ENCODE measurements around the gene P2RY6. TPM values are rescaled to one million over a fixed set of nuclear protein-coding genes. Genes with fewer than 3 reads are reported as not detected.
A peak's percentile ranks its signal among the peaks of the same experiment; 100 is the strongest.

Gene P2RY6
- total RNA-seq, 1 experiment from 2014 or later: 0.17 TPM

DNA sequence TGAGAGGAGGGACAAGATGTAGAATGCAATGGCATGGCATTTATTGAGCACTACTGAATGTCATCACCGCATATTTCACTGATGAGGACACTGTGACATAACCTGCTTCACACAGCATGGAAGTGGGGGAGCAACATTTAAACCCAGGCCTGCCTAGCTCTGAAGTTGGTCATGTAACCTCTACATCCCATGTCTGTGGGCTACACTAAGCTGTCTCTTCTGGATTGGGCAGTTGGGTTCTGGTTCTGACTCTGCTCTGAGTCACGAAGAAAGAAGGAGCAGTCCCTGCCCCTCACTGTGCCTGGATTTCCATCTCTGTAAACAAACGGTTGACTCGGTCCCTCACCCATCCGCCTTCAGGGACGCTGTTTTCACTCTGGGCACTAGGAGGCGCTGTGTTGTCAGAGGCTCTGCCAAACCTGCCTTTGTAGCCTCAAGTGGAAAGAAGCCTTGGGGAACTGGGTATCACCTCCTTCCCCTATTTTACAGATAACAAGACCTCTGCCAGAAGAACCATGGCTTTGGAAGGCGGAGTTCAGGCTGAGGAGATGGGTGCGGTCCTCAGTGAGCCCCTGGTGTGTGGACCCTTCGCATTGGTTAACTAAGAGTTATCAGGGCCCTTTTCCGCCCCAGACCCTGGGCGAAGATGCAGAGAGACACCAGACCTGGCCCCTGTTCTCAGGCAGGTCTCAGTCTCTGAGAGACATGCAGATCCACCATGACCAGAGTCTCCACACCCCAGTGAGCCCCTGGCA is 23.3 kb downstream of the P2RY6 start:
- peak; percentile 79 for DNase-seq (ENCODE audit: low read depth)

DNA sequence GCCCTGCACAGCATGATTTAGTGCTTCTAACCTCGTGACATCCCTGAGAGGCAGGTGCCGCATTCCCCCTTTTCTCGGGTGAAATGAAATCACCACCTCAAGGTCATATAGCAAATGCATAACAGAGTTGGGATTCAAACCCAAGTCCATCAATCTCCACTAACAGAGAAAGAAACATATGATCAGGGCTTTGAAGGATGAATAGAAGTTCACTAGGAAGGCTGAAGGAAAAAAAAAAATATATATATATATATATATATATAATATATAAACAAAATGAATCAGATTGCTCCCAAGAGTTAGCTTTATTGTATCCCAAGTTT is 23.8 kb downstream of the P2RY6 start:
- DNase-seq (ENCODE audit: low read depth): no peak

DNA sequence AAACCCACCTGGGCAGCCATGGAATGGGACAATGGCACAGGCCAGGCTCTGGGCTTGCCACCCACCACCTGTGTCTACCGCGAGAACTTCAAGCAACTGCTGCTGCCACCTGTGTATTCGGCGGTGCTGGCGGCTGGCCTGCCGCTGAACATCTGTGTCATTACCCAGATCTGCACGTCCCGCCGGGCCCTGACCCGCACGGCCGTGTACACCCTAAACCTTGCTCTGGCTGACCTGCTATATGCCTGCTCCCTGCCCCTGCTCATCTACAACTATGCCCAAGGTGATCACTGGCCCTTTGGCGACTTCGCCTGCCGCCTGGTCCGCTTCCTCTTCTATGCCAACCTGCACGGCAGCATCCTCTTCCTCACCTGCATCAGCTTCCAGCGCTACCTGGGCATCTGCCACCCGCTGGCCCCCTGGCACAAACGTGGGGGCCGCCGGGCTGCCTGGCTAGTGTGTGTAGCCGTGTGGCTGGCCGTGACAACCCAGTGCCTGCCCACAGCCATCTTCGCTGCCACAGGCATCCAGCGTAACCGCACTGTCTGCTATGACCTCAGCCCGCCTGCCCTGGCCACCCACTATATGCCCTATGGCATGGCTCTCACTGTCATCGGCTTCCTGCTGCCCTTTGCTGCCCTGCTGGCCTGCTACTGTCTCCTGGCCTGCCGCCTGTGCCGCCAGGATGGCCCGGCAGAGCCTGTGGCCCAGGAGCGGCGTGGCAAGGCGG is 24.5 kb downstream of the P2RY6 start:
- DNase-seq (ENCODE audit: low read depth): no peak

GRCh38 chr11:73297231-73297590 is 25.1 kb downstream of the P2RY6 start:
- no peak for DNase-seq (ENCODE audit: low read depth)

DNA sequence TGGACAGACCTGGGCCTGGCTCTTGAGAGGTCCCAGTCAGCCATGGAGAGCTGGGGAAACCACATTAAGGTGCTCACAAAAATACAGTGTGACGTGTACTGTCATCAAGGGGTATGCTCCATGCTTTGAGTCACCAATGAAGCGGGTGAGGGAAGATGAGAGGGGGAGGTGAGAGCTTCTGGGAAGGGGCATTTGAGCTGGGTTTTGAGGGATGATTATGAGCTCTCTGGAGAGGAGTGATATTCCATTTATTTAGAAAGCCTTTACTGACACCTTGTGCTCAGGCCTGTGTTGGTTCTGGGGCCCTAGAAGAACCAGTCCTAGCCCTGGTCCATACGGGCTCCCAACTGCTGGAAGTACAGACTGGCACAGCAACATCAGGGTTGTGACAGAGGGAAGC is 25.6 kb downstream of the P2RY6 start:
- no peak for DNase-seq (ENCODE audit: low read depth)

DNA sequence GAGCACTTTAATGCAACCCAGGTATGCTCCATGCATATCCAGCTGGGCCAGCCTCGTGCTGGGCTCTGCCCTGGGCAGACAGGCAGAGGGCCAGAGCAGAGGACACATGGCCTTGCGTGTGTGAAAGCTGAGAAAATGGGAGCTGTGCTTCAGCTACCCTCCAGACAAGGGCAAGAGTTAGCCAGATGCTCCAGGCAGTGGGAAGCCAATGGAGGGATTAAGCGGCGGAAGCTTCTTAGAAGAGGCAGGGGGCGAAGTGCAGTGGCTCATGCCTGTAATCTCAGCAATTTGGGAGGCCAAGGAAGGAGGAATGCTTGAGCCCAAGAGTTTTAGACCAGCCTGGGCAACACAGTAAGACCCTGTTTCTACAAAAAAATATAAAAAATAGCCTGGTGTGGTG is 26.1 kb downstream of the P2RY6 start:
- no peak for DNase-seq (ENCODE audit: low read depth)

DNA sequence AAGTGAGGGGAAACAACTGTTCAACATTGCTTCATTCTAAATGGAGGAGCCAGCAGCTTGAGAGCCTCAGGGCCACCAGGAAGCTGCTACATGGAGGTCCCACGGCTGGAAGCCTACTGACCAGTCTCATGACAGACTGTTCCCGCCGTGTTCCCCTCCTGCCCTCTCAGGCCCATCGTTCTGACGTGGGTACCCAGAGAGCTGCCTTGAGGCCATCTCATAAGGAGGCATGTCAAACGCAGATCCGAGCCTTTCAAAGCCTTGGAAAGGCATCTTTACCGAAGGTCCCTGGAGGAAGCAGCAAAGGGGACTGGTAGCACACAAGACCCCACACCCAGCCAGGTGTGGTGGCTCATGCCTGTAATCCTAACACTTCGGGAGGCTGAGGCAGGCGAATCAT is 27.6 kb downstream of the P2RY6 start:
- DNase-seq (ENCODE audit: low read depth): no peak

DNA sequence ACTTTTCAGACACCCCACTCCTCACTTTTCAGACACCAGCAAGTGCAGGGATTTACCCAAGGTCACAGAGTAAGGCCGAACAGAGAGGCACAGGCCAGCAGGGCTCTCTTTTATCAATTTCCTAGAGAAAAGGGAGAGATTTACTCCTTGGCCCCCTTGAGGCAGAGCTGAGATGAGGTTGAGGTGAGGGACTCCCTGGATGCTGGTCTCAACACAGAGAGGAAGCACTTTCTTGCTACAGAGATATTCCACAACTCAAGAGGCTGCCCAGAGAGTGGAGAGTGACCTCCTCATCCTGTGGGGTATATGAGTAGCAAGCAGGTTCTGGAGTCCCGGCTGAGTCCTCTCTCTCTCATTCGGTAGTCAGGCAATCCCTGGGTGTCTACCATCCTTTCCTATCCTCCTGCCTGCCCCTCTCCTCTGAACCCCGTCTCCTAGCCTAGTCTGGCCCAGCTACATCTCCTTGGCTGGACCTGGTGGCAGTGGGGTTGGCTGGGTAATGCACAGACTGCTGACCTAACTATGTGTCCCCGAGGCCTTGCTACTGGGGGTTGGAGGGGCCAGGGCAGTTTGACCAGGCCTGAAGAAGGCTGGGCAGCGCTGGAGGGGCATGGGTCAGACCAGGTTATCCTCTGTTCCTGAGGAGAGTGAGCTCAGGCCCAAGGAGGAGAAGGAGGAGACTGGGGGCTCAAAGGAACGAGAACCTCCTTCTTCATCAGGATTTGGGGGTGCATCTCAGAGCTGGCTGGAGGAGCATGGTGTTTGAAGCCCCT is 34.1 kb downstream of the P2RY6 start:
- DNase-seq (ENCODE audit: low read depth): no peak

- no peak for DNase-seq (ENCODE audit: low read depth)
These were observed 34.8 kb downstream of the P2RY6 start for GRCh38 chr11:73306977-73307322.

DNA sequence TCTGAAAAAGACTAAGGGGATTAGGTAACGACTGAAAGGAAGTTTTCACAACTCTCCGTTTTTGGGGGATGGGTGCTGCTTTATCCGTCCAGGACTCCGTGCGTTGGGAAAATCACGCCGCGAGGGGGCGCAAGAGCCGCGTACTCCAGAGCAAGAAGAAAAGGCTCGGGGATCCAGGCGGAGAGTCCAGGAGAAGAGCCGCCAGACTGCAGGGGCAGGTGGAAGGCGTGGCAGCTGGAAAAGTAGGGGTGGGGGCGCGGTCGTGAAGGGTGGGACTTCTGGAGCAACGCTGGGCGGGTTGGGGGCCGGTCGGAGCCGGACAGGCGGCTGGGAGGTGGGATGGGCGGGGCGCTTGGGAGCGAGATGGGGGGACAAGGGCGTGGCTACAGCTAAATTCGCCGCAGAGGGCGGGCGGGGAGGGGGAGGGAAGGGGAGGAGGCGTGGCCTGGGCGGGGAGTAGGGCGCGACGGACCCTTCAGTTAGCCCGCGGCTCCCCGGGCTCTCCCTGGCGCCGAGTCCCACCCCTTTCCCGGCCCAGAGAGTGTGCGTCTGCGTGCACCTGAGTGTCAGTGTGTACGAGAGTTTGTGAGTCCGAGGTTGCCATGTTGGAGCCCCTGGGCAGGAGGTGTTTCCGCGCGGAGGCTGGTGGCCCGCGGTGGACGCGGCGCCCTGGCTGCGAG is 35.3 kb downstream of the P2RY6 start:
- peak; percentile 96 for DNase-seq (ENCODE audit: low read depth)

GRCh38 chr11:73308003-73308960 is 36.1 kb downstream of the P2RY6 start, which contains the start of gene ARHGEF17:
Gene ARHGEF17, plus strand, starts transcription at chr11:73308276. Its CDS starts 363 bp downstream, at chr11:73308639.
- DNase-seq (ENCODE audit: low read depth): peak; percentile 74

- DNase-seq (ENCODE audit: low read depth): peak; percentile 95
These were observed 37.1 kb downstream of the P2RY6 start for GRCh38 chr11:73308961-73309919.

DNA sequence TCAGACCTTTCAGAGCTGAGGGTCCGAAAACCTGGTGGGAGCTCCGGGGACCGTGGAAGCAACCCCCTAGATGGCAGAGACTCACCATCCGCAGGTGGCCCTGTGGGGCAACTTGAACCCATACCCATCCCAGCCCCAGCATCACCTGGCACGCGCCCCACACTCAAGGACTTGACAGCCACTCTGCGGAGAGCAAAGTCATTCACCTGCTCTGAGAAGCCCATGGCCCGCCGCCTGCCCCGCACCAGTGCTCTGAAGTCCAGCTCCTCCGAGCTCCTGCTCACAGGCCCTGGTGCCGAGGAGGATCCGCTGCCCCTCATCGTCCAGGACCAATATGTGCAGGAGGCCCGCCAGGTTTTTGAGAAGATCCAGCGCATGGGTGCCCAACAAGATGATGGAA is 37.9 kb downstream of the P2RY6 start:
- no peak for DNase-seq (ENCODE audit: low read depth)

GRCh38 chr11:73310661-73311393 is 38.7 kb downstream of the P2RY6 start:
- no peak for DNase-seq (ENCODE audit: low read depth)

DNA sequence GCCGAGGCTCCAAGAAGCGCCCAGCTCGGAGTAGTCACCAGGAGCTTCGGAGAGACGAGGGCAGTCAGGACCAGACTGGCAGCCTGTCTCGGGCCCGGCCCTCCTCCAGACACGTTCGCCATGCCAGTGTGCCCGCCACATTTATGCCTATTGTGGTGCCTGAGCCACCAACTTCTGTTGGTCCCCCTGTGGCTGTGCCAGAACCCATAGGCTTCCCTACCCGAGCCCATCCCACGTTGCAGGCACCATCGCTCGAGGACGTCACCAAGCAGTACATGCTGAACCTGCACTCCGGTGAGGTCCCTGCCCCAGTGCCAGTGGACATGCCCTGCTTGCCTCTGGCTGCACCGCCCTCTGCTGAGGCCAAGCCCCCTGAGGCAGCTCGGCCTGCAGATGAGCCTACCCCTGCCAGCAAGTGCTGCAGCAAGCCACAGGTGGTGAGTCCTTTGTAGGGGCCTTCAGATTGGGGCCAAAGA is 39.3 kb downstream of the P2RY6 start:
- no peak for DNase-seq (ENCODE audit: low read depth)

GRCh38 chr11:73312036-73312435 is 39.9 kb downstream of the P2RY6 start:
- no peak for DNase-seq (ENCODE audit: low read depth)

- DNase-seq (ENCODE audit: low read depth): no peak
These were observed 40.8 kb downstream of the P2RY6 start for GRCh38 chr11:73312851-73313327.

- DNase-seq (ENCODE audit: low read depth): no peak
These were observed 41.5 kb downstream of the P2RY6 start for GRCh38 chr11:73313652-73314051.

Measured in LHCN-M2 (cell line).